SK-N-MC (cell line): ENCODE data around the gene TXK.

Experiments
- DNase-seq: peaks from one replicate; pipeline ENCODE4 v3.0.0-alpha.2; 2011; ENCODE audit warnings: low read depth, low spot score
- H3K27ac ChIP-seq: fragments of 200-600 bp; sonication (generic); 2 replicates; pipeline ENCODE4 v1.5.1; 2016; ENCODE audit warnings: mixed run types
- H3K36me3 ChIP-seq: fragments of 200-600 bp; sonication (generic); 2 replicates; pipeline ENCODE4 v1.6.1; 2017; ENCODE audit warnings: antibody characterized with exemption, low read length, mixed read lengths; ENCODE audit not compliant: insufficient read depth
- H3K4me3 ChIP-seq: fragments of 200-600 bp; sonication (generic); 2 replicates; pipeline ENCODE4 v1.5.1; 2016
- H3K9ac ChIP-seq: fragments of 200-600 bp; sonication (generic); 2 replicates; pipeline ENCODE4 v1.8.0; 2017; ENCODE audit warnings: mixed run types, mixed read lengths; ENCODE audit not compliant: insufficient read length
- H3K9me3 ChIP-seq: fragments of 200-600 bp; sonication (generic); 2 replicates; pipeline ENCODE4 v1.6.1; 2017; ENCODE audit warnings: low read depth, mild to moderate bottlenecking, antibody characterized with exemption, low read length, moderate library complexity, mixed read lengths
- EZH2 ChIP-seq: fragments of 200-600 bp; sonication (generic); IDR thresholded peaks from one replicate; pipeline ENCODE4 v1.6.1; 2017; ENCODE audit warnings: antibody characterized with exemption
- FOXP2 ChIP-seq: optimal IDR thresholded peaks from 2 replicates; pipeline ENCODE3; 2011; ENCODE audit warnings: mild to moderate bottlenecking, moderate library complexity; ENCODE audit not compliant: insufficient read depth; ENCODE audit errors: extremely low read length, control extremely low read depth
- POLR2AphosphoS5 ChIP-seq: IDR thresholded peaks from 2 replicates; pipeline ENCODE4 v1.6.1; 2012; ENCODE audit warnings: mild to moderate bottlenecking, low read depth, low read length, borderline replicate concordance

The TXK gene

DNA sequence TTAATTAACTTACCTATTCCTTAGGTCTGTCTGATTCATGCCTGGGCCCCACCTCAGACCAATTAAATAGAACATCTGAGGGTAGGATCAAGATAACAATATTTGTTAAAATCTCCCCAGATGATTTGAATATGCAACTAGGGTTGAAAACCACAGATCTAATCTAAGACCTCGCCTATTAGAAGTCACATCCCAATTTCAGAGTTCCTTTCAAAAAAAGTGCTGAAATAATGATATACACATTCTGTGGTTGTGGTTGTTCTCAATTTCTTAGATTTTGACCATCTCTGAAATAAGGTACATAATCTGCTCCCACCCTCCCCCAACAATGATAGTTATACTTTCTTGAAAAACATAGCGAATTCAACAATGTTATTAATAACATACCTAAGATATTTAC is 89.8 kb downstream of the TXK start:
- Histone ChIP-seq H3K27ac (no peak overlapping the region), H3K9ac (no peak overlapping the region), H3K9me3 (no peaks in the 10 kb centered on the region), H3K36me3 (no peaks in the 10 kb centered on the region), H3K4me3 (no peak overlapping the region)
- no peak for TF ChIP-seq FOXP2
- TF ChIP-seq POLR2AphosphoS5 = no peak
- no peak for TF ChIP-seq EZH2
- DNase-seq = no peak

DNA sequence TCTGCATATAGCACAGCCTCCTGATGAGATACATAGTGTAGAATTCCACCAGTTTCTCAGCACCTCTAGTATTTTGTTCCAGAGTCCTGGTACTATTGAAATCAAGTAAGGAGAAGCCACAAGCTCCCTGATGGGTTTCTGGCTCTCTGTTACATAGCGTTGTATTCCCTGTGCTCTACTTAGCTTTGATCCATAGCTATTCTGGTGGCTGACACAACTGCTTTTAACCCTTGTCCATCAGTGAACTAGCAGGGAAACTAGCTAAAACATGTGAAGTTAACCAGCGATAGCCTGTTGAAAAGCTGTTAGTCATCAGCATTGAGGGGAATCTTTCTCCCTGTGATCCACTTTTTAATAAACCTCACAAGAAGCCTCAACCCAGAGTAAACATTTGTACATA is 90.5 kb downstream of the TXK start:
- Histone ChIP-seq H3K27ac (no peak overlapping the region), H3K4me3 (no peak overlapping the region), H3K9me3 (no peaks in the 10 kb centered on the region), H3K36me3 (no peaks in the 10 kb centered on the region), H3K9ac (no peak overlapping the region)
- DNase-seq = no peak
- no peak for TF ChIP-seq POLR2AphosphoS5

- DNase-seq = no peak
- H3K9ac ChIP-seq = no peak overlapping the region
- no peak overlapping the region for H3K4me3 ChIP-seq
- H3K36me3 ChIP-seq = no peaks in the 10 kb centered on the region
- TF ChIP-seq EZH2 (no peak), FOXP2 (no peak), POLR2AphosphoS5 (no peak)
- no peaks in the 10 kb centered on the region for H3K9me3 ChIP-seq
- no peak overlapping the region for H3K27ac ChIP-seq
These were observed 91.0 kb downstream of the TXK start for GRCh38 chr4:48042979-48043461.

- Histone ChIP-seq H3K4me3 (no peak overlapping the region), H3K27ac (no peak overlapping the region), H3K9me3 (no peaks in the 10 kb centered on the region), H3K36me3 (no peaks in the 10 kb centered on the region), H3K9ac (no peak overlapping the region)
- DNase-seq = no peak
- TF ChIP-seq EZH2 (no peak), FOXP2 (no peak), POLR2AphosphoS5 (no peak)
These were observed 92.4 kb downstream of the TXK start for GRCh38 chr4:48041535-48042137.

DNA sequence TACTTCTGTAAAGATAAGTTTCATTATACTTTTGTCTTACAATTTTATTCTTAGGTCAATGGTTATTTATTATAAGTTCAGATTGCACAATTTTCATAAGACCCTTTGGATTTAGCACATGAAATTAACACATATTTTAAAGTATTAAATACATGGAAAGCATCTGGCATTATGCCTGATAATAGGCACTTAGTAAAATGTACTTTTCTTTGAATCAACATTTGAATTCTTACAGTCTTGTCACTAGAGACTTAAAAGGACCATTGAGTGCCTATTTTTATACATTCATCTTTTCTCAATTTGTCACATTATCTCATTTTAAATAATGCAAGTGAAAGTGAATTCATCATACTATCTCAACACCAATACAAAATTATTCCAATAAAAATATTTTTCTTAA is 94.5 kb downstream of the TXK start:
- H3K9ac ChIP-seq = no peak overlapping the region
- no peak overlapping the region for H3K4me3 ChIP-seq
- H3K9me3 ChIP-seq = no peaks in the 10 kb centered on the region
- H3K27ac ChIP-seq = no peak overlapping the region
- TF ChIP-seq EZH2 = no peak
- no peak for TF ChIP-seq FOXP2
- no peak for TF ChIP-seq POLR2AphosphoS5
- no peak for DNase-seq
- H3K36me3 ChIP-seq = no peaks in the 10 kb centered on the region

- DNase-seq = no peak
- no peaks in the 10 kb centered on the region for H3K36me3 ChIP-seq
- TF ChIP-seq FOXP2 (no peak), POLR2AphosphoS5 (no peak), EZH2 (no peak)
- no peak overlapping the region for H3K27ac ChIP-seq
- H3K9ac ChIP-seq = no peak overlapping the region
- H3K9me3 ChIP-seq = no peaks in the 10 kb centered on the region
- H3K4me3 ChIP-seq = no peak overlapping the region
These were observed 95.4 kb downstream of the TXK start for GRCh38 chr4:48038666-48039065.

DNA sequence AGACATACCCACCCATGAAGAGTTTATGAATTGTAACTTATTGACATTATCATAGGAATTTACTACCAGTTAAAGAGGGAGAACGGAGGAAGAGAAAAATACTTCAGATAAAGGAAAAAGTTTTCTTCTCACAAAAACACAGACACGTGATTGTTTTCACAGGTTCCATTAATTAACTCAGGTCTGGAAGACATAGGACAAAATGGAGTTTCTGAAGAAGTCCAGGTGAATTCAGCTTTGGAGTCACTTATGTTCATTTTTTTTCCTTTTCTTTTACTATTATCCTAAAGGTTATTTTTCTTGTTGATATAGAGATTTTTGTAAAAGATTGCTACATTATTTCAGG is 97.0 kb downstream of the TXK start:
- Histone ChIP-seq H3K9me3 (no peaks in the 10 kb centered on the region), H3K9ac (no peak overlapping the region), H3K36me3 (no peaks in the 10 kb centered on the region), H3K27ac (no peak overlapping the region), H3K4me3 (no peak overlapping the region)
- no peak for DNase-seq
- no peak for TF ChIP-seq POLR2AphosphoS5
- TF ChIP-seq FOXP2 = no peak
- TF ChIP-seq EZH2 = no peak

GRCh38 chr4:48035952-48036351 is 98.1 kb downstream of the TXK start:
- TF ChIP-seq EZH2 (no peak), FOXP2 (no peak), POLR2AphosphoS5 (no peak)
- Histone ChIP-seq H3K4me3 (no peak overlapping the region), H3K36me3 (no peaks in the 10 kb centered on the region), H3K27ac (no peak overlapping the region), H3K9me3 (no peaks in the 10 kb centered on the region), H3K9ac (no peak overlapping the region)
- DNase-seq = no peak

- no peak for DNase-seq
- no peak for TF ChIP-seq FOXP2
- TF ChIP-seq POLR2AphosphoS5 = no peak
- TF ChIP-seq EZH2 = no peak
These were observed 100.1 kb downstream of the TXK start for GRCh38 chr4:48033825-48034413.

More at GRCh38 chr4:48033825-48034413, 100.1 kb downstream of the TXK start:
- no peak overlapping the region for H3K4me3 ChIP-seq
- H3K27ac ChIP-seq = no peak overlapping the region
- H3K9me3 ChIP-seq = no peaks in the 10 kb centered on the region
- no peaks in the 10 kb centered on the region for H3K36me3 ChIP-seq
- H3K9ac ChIP-seq = no peak overlapping the region
